GM19023 (cell line): ENCODE results near the gene SNAPC1.
"Not testable (repeated sequence)": the region's sequence is repeated elsewhere in the genome, so short reads cannot be mapped to it uniquely, and the experiment has no call there.

Experiments used
- ATAC-seq: cut with Tn5 transposase; IDR thresholded peaks from one replicate; pipeline ENCODE4 v1.9.1; 2021; ENCODE audit warnings: mild to moderate bottlenecking, moderate library complexity; ENCODE audit not compliant: unreplicated experiment

SNAPC1 gene

GRCh38 chr14:61761959-61762786, at the start of gene SNAPC1:
Gene SNAPC1 (plus strand): TSS chr14:61762420. CDS start chr14:61762461, 41 bp downstream.
- ATAC-seq, result peak; percentile 100

GRCh38 chr14:61713724-61714437, 48.3 kb upstream of the SNAPC1 start:
- ATAC-seq, result no peak

GRCh38 chr14:61716956-61717355, 45.3 kb upstream of the SNAPC1 start:
- no peak for ATAC-seq

- ATAC-seq, result no peak
These were observed 44.2 kb upstream of the SNAPC1 start for GRCh38 chr14:61718039-61718438.

GRCh38 chr14:61719344-61720293, 42.6 kb upstream of the SNAPC1 start:
- no peak for ATAC-seq

- no peak for ATAC-seq
These were observed 41.9 kb upstream of the SNAPC1 start for GRCh38 chr14:61720294-61720661.

GRCh38 chr14:61720741-61721140, 41.5 kb upstream of the SNAPC1 start:
- no peak for ATAC-seq

GRCh38 chr14:61724133-61724532, 38.1 kb upstream of the SNAPC1 start:
- ATAC-seq, result no peak

GRCh38 chr14:61726778-61727658, 35.2 kb upstream of the SNAPC1 start:
- no peak for ATAC-seq

- ATAC-seq, result no peak
These were observed 31.4 kb upstream of the SNAPC1 start for GRCh38 chr14:61730756-61731373.

- ATAC-seq, result no peak
These were observed 28.2 kb upstream of the SNAPC1 start for GRCh38 chr14:61733972-61734371.

GRCh38 chr14:61736751-61737150, 25.5 kb upstream of the SNAPC1 start:
- no peak for ATAC-seq

GRCh38 chr14:61737915-61738314, 24.3 kb upstream of the SNAPC1 start:
- no peak for ATAC-seq

- ATAC-seq, result no peak
These were observed 23.1 kb upstream of the SNAPC1 start for GRCh38 chr14:61739133-61739532.

GRCh38 chr14:61742371-61742770, 19.8 kb upstream of the SNAPC1 start:
- ATAC-seq, result no peak

GRCh38 chr14:61744238-61744637, 18.0 kb upstream of the SNAPC1 start:
- no peak for ATAC-seq

GRCh38 chr14:61746346-61746745, 15.9 kb upstream of the SNAPC1 start:
- not testable (repeated sequence) for ATAC-seq

- no peak for ATAC-seq
These were observed 15.3 kb upstream of the SNAPC1 start for GRCh38 chr14:61746881-61747280.

GRCh38 chr14:61747342-61747741, 14.9 kb upstream of the SNAPC1 start:
- no peak for ATAC-seq

- no peak for ATAC-seq
These were observed 13.0 kb upstream of the SNAPC1 start for GRCh38 chr14:61749264-61749663.
